Heart right ventricle (tissue), 16 donors: ENCODE results near the gene IER3. TPM values are rescaled to one million over a fixed set of nuclear protein-coding genes. Genes with fewer than 3 reads are reported as not detected.

Source experiments
- ATAC-seq, 8 donors: fragments of 200-7000 bp; cut with Tn5 transposase; one replicate each; pipeline ENCODE4 v1.9.1; 2020; ENCODE audit warnings: mild to moderate bottlenecking in 8 of 8, moderate library complexity in 8 of 8, moderate number of reproducible peaks in 1 of 8
- DNase-seq, 2 donors: peaks; one replicate each; pipeline ENCODE4 v3.0.0-alpha.2; 2020
- H3K27ac ChIP-seq, 10 donors: fragments of 200-600 bp; sonication (generic) in 2 of 10; one replicate each; pipeline versions ENCODE4 v1.5.0 to v1.8.0; 2020 to 2022; ENCODE audit warnings: mild to moderate bottlenecking in 3 of 10
- H3K27me3 ChIP-seq, 7 donors: fragments of 200-600 bp; one replicate each; pipeline ENCODE4 v1.8.0; 2021 to 2022; ENCODE audit warnings: mild to moderate bottlenecking in 2 of 7
- H3K36me3 ChIP-seq, 9 donors: fragments of 200-600 bp; sonication (generic) in 1 of 9; one replicate each; pipeline versions ENCODE4 v1.5.0 to v1.8.0; 2020 to 2022; ENCODE audit warnings: mild to moderate bottlenecking in 2 of 9
- H3K4me1 ChIP-seq, 9 donors: fragments of 200-600 bp; sonication (generic) in 1 of 9; one replicate each; pipeline versions ENCODE4 v1.5.0 to v1.8.0; 2020 to 2022; ENCODE audit warnings: mild to moderate bottlenecking in 4 of 9
- H3K4me3 ChIP-seq, 10 donors: fragments of 200-600 bp; sonication (generic) in 2 of 10; one replicate each; pipeline versions ENCODE4 v1.5.0 to v1.8.0; 2020 to 2022; ENCODE audit warnings: mild to moderate bottlenecking in 7 of 10, moderate library complexity in 2 of 10
- H3K9me3 ChIP-seq, 11 donors: fragments of 200-600 bp in 10 of 11; sonication (generic) in 2 of 11; one replicate each; pipeline versions ENCODE4 v1.5.0 to v1.8.0; 2013 to 2022; ENCODE audit warnings: mild to moderate bottlenecking in 2 of 11, control low read depth in 1 of 11, moderate library complexity in 1 of 11
- WGBS, 2 donors: extraction: QIAGEN DNeasy Blood & Tissue Kit; methylation state at CpG; one replicate each; pipeline ENCODE4 v1.1.7; 2013; ENCODE audit warnings: inconsistent platforms in 1 of 2; 5-methylcytosine and 5-hydroxymethylcytosine counted together
- intact Hi-C, 10 donors: fragments of 100-400 bp; cut with DNase I; formaldehyde crosslinking; loops; one replicate each; pipeline versions ENCODE4 v1.11.1 to v1.14.2; 2022
- polyA plus RNA-seq, 2 donors: library from polyadenylated mRNA; stranded (reverse); fragments of 200-250 nt; gene quantifications; one replicate each; pipeline ENCODE4 v1.2.3, GENCODE V29; 2013
- total RNA-seq, 10 donors: library from RNA; stranded (reverse); fragmentation: NEBNext Ultra II Directional in 3 of 10; extraction: Animal tissue kit (Norgen Biotek cat#: 25700) in 3 of 10; gene quantifications; one replicate each; pipeline versions ENCODE4 v1.2.1 to v1.2.4, GENCODE V29; 2021 to 2023
- TF ChIP-seq, protein P1 (sequence below), 9 donors: fragments of 200-600 bp; sonication (generic) in 2 of 9; IDR thresholded peaks; one replicate each; pipeline versions ENCODE4 v1.5.0 to v1.8.0; 2021 to 2022; ENCODE audit warnings: antibody characterized with exemption in 9 of 9, mild to moderate bottlenecking in 5 of 9, moderate library complexity in 1 of 9
- donor health status: Arrhythmogenic right ventricular cardiomyopathy.
- donor health status: ischemic (EF 13 %, LVEDD 7.1; RV severe dilation, severe dysfunction).
- donor health status: healthy with polysubstance abuse.
- donor health status: DM: no; HTN: yes; CAD: no.
- donor health status: DM: no; HTN: no; CAD: no.
- donor health status: ischemic (EF 25% LVEDD 6.9; RV normal size, moderate dysfunction).
- donor health status: ischemic (EF 25% LVEDD 5.7; RV mildly dilated, moderate dysfunction).
- donor health status: healthy.
- donor health status: DM: yes; HTN: yes; CAD: no.
- donor health status: Ischemic cardiomyopathy.
- donor health status: ischemic (EF 35%, LVEDD 5.7; RV mildly dilated, moderate dysfunction).
- donor health status: nonischemic (EF 11% LVEDD 7.7; RV severe dilation, severe dysfunction).
- donor health status: DM: yes; HTN: yes; CAD: no.
- donor health status: PGD.
- donor health status: ischemic (EF 29% LVEDD 5.4; RV normal size, mild dysfunction).
- donor health status: nonischemic (EF 23%, LVEDD 6.1; RV moderate dilation, normal function).

Gene IER3
- total and polyA plus RNA-seq, 12 donors, result 15.6 to 309 (median 103) TPM

- H3K4me1 ChIP-seq, result peaks cover 0 to 69% (median 4%) of the 10 kb centered on the region in 9 donors
- H3K36me3 ChIP-seq, result no peaks in the 10 kb centered on the region
- H3K27me3 ChIP-seq, result no peaks in the 10 kb centered on the region
- no peak for DNase-seq
- 69 to 90% methylated on average over 4 of the region's 4 CpGs for whole genome bisulfite sequencing, 2 donors
- no peaks in the 10 kb centered on the region for H3K9me3 ChIP-seq
- TF ChIP-seq, protein P1, sequence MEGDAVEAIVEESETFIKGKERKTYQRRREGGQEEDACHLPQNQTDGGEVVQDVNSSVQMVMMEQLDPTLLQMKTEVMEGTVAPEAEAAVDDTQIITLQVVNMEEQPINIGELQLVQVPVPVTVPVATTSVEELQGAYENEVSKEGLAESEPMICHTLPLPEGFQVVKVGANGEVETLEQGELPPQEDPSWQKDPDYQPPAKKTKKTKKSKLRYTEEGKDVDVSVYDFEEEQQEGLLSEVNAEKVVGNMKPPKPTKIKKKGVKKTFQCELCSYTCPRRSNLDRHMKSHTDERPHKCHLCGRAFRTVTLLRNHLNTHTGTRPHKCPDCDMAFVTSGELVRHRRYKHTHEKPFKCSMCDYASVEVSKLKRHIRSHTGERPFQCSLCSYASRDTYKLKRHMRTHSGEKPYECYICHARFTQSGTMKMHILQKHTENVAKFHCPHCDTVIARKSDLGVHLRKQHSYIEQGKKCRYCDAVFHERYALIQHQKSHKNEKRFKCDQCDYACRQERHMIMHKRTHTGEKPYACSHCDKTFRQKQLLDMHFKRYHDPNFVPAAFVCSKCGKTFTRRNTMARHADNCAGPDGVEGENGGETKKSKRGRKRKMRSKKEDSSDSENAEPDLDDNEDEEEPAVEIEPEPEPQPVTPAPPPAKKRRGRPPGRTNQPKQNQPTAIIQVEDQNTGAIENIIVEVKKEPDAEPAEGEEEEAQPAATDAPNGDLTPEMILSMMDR (IDR thresholded peaks at IDR 0.05), result no peak
- H3K4me3 ChIP-seq, result no peak overlapping the region
- ATAC-seq, result peak in 4 of 8 donors; percentile 28 to 55 (median 42)
- H3K27ac ChIP-seq, result no peak overlapping the region
- intact Hi-C loops, result no loop called here
Observed at GRCh38 chr6:30790724-30791383, 46.5 kb upstream of the IER3 start.

- peaks cover 0 to 70% (median 4%) of the 10 kb centered on the region in 9 donors for H3K4me1 ChIP-seq
- no peaks in the 10 kb centered on the region for H3K27me3 ChIP-seq
- ATAC-seq (no peak), DNase-seq (no peak)
- TF ChIP-seq, protein P1 (IDR thresholded peaks at IDR 0.05), result no peak
- no peaks in the 10 kb centered on the region for H3K36me3 ChIP-seq
- intact Hi-C loops, result no loop called here
- H3K4me3 ChIP-seq, result no peak overlapping the region
- H3K27ac ChIP-seq, result no peak overlapping the region
- H3K9me3 ChIP-seq, result no peaks in the 10 kb centered on the region
- WGBS, 2 donors, result 58 to 95% methylated on average over 1 of the region's 1 CpG
Observed at GRCh38 chr6:30789606-30790005, 45.3 kb upstream of the IER3 start.

DNA sequence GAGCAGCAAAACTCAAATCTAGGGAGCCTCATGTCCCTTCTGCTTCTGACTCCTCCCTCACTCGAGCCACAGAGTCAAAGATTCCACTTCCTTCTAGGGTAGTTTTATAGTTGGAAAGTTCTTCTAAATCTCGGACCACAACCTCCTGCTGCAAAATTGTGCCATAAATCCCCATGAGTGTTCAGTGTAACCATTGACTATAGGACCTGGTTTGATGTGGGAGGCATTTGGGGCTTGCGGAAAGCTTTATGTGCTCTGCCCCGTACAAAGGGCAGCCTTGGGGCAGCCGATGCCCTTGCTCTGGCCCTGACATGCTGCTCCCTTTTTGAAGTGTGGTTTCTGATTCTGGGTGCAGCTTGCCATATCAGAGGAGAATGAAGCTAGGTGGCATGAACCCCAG lies 43.6 kb upstream of the IER3 start:
- Histone ChIP-seq H3K36me3 (no peaks in the 10 kb centered on the region), H3K27me3 (no peaks in the 10 kb centered on the region), H3K4me1 (peaks cover 0 to 70% (median 0%) of the 10 kb centered on the region in 9 donors), H3K4me3 (no peak overlapping the region), H3K9me3 (no peaks in the 10 kb centered on the region), H3K27ac (peak overlapping the region in 3 of 10 donors; percentile 28 to 72 (median 41))
- TF ChIP-seq, protein P1 (IDR thresholded peaks at IDR 0.05), result no peak
- intact Hi-C loops, result no loop called here
- ATAC-seq (peak in 5 of 8 donors; percentile 46 to 75 (median 64)), DNase-seq (no peak)
- 74 to 86% methylated on average over 5 of the region's 5 CpGs for WGBS, 2 donors

GRCh38 chr6:30782425-30783014 lies 38.2 kb upstream of the IER3 start:
- Histone ChIP-seq H3K36me3 (no peaks in the 10 kb centered on the region), H3K9me3 (no peaks in the 10 kb centered on the region), H3K27ac (peak overlapping the region; percentile 74 to 97 (median 94)), H3K4me1 (peaks cover 25 to 100% (median 51%) of the 10 kb centered on the region in 9 donors), H3K4me3 (peak overlapping the region in 3 of 10 donors; percentile 8 to 33 (median 22)), H3K27me3 (no peaks in the 10 kb centered on the region)
- DNase-seq (no peak), ATAC-seq (no peak)
- intact Hi-C loops, result loop anchor here in 3 of 10 donors (5.0 kb wide), 2 partner anchors 40 to 45 kb away; partner anchors contain the start of genes FLOT1 (in 2 of the 3) and IER3 (in 2 of the 3)
- TF ChIP-seq, protein P1 (IDR thresholded peaks at IDR 0.05), result no peak
